Fibroblast of villous mesenchyme (primary cell): ENCODE measurements around the gene CTNND2. TPM values are rescaled to one million over a fixed set of nuclear protein-coding genes. Genes with fewer than 3 reads are reported as not detected.

Source experiments
- DNase-seq: peaks from one replicate; pipeline ENCODE4 v3.0.0-alpha.2; 2010; ENCODE audit warnings: low read depth
- H3K4me3 ChIP-seq: 2 replicates; pipeline ENCODE4 v1.5.1; 2011; ENCODE audit warnings: low read depth, mild to moderate bottlenecking, low read length
- total RNA-seq: library from RNA; depleted of rRNA; stranded (reverse); fragments of >200 nt; gene quantifications from 2 replicates; pipeline ENCODE4 v1.2.3, GENCODE V29; 2012
- TF ChIP-seq, protein P1 (sequence below): IDR thresholded peaks from 2 replicates; pipeline ENCODE4 v1.5.1; 2012; ENCODE audit warnings: low read depth, mild to moderate bottlenecking, low read length; ENCODE audit not compliant: insufficient read depth

The CTNND2 gene
- total RNA-seq, 1 donor = not detected

GRCh38 chr5:11681796-11682195 is 222.4 kb downstream of the CTNND2 start:
- TF ChIP-seq, protein P1, sequence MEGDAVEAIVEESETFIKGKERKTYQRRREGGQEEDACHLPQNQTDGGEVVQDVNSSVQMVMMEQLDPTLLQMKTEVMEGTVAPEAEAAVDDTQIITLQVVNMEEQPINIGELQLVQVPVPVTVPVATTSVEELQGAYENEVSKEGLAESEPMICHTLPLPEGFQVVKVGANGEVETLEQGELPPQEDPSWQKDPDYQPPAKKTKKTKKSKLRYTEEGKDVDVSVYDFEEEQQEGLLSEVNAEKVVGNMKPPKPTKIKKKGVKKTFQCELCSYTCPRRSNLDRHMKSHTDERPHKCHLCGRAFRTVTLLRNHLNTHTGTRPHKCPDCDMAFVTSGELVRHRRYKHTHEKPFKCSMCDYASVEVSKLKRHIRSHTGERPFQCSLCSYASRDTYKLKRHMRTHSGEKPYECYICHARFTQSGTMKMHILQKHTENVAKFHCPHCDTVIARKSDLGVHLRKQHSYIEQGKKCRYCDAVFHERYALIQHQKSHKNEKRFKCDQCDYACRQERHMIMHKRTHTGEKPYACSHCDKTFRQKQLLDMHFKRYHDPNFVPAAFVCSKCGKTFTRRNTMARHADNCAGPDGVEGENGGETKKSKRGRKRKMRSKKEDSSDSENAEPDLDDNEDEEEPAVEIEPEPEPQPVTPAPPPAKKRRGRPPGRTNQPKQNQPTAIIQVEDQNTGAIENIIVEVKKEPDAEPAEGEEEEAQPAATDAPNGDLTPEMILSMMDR = no peak
- DNase-seq = no peak
- H3K4me3 ChIP-seq = no peak overlapping the region

- no peak for DNase-seq
- TF ChIP-seq, protein P1 = no peak
Measured at GRCh38 chr5:11679676-11680075, 224.6 kb downstream of the CTNND2 start.

DNA sequence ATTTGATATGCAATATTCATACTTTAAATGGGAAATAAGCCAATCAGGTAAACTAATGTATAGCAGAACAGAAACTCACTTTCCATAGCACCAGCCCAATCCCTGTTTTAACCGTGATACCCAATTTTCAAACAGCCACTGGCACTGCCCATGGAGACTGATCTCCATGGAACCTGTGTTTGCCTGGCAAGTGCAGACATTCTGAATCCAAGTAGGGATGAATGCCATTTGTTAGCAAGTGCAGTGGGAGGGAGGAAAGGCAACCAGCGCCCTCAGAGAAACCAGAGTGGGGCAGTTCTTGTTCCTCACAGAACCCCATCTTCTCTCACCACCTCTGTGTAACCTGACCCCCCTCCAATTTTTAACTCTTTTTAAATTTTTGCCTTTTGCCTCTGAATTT is 229.1 kb downstream of the CTNND2 start:
- TF ChIP-seq, protein P1 = no peak
- no peak for DNase-seq
- no peak overlapping the region for H3K4me3 ChIP-seq

More at GRCh38 chr5:11679676-11680075, 224.6 kb downstream of the CTNND2 start:
- no peak overlapping the region for H3K4me3 ChIP-seq

GRCh38 chr5:11672385-11673085 is 231.7 kb downstream of the CTNND2 start:
- H3K4me3 ChIP-seq = no peak overlapping the region
- TF ChIP-seq, protein P1 = no peak
- DNase-seq = no peak

- TF ChIP-seq, protein P1 = no peak
- DNase-seq = no peak
- H3K4me3 ChIP-seq = no peak overlapping the region
Measured at GRCh38 chr5:11658376-11658775, 245.9 kb downstream of the CTNND2 start.

DNA sequence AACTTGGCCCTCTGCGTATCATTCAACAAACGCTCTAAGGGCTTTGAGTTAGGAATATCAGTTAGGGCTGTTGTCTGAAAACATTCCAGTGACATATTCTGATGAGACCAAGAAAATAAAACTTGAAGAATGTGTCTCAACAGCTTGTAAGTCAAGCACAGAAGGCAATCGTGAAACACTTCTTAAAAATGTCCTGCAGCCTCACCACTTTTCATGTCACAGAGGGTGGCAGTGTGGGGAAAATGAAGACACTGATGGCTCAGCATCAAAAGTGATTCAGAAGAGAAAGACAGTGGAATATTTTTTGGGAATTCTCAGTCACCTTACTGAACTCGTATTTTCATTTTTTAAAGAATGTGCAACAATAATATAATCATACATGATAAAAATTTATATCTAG is 247.3 kb downstream of the CTNND2 start:
- no peak overlapping the region for H3K4me3 ChIP-seq
- TF ChIP-seq, protein P1 = no peak
- no peak for DNase-seq

DNA sequence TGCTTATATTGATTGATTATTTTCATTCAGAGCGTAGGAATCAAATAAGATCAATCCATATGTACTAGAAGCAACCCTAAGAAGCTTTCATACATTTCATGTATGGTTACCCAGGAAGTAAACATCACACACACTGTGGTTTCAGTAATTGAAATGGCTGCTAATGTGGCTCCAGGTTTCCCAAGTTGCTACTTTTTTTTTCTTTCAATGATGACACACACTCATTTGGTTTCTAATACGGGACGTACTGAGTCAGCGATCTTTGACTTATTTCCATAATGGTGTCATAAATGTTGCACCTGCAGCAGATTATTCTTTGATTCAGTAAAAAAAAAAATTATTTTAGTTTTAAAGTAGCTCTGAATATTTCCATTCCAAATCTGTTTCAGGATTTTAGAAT is 248.6 kb downstream of the CTNND2 start:
- DNase-seq = no peak
- TF ChIP-seq, protein P1 = no peak
- no peak overlapping the region for H3K4me3 ChIP-seq
